ENCODE measurements around the gene CFAP157. TPM values are rescaled to one million over a fixed set of nuclear protein-coding genes. Genes with fewer than 3 reads are reported as not detected.

CFAP157 gene
- total and polyA plus RNA-seq, 8 donors: 0.14 to 7.6 (median 0.19) TPM; not detected in 3

DNA sequence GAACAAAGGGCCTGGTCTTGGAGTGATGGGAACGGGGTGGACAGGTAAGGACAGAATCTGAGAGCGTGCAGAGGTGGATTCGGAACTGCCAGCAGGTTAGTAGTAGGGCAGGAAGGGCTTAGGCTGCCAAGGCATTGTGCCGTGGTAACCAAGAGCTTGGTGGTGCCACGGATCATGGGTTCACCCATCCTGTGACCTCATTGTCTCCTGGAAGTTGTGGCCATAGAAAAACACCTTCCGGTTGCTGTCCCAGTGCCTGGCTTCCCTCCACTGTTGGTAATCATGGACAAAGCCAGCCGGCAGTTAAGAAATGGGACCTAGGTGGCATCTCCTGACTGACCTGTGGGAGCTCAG is 42.5 kb upstream of the CFAP157 start:
- intact Hi-C loops (cut with DNase I; ENCODE audit: low total_unique reads): no loop called here
- DNase-seq: no peak
- Histone ChIP-seq H3K27me3 (no peaks in the 10 kb centered on the region), H3K4me1 (peaks cover 0 to 4% (median 0%) of the 10 kb centered on the region in 4 donors), H3K27ac (no peak overlapping the region), H3K4me3 (no peak overlapping the region), H3K36me3 (peaks cover 6 to 89% (median 75%) of the 10 kb centered on the region in 4 donors), H3K9me3 (no peaks in the 10 kb centered on the region)
- 82 to 94% (median 90%) methylated on average over 7 of the region's 7 CpGs for WGBS, 5 donors
- no peak for TF ChIP-seq POLR2AphosphoS5 (IDR thresholded peaks at IDR 0.05)
- no peak for TF ChIP-seq EP300 (IDR thresholded peaks at IDR 0.05)
- no peak for TF ChIP-seq POLR2A (IDR thresholded peaks at IDR 0.05)
- TF ChIP-seq, protein P1, sequence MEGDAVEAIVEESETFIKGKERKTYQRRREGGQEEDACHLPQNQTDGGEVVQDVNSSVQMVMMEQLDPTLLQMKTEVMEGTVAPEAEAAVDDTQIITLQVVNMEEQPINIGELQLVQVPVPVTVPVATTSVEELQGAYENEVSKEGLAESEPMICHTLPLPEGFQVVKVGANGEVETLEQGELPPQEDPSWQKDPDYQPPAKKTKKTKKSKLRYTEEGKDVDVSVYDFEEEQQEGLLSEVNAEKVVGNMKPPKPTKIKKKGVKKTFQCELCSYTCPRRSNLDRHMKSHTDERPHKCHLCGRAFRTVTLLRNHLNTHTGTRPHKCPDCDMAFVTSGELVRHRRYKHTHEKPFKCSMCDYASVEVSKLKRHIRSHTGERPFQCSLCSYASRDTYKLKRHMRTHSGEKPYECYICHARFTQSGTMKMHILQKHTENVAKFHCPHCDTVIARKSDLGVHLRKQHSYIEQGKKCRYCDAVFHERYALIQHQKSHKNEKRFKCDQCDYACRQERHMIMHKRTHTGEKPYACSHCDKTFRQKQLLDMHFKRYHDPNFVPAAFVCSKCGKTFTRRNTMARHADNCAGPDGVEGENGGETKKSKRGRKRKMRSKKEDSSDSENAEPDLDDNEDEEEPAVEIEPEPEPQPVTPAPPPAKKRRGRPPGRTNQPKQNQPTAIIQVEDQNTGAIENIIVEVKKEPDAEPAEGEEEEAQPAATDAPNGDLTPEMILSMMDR (IDR thresholded peaks at IDR 0.05): no peak

DNA sequence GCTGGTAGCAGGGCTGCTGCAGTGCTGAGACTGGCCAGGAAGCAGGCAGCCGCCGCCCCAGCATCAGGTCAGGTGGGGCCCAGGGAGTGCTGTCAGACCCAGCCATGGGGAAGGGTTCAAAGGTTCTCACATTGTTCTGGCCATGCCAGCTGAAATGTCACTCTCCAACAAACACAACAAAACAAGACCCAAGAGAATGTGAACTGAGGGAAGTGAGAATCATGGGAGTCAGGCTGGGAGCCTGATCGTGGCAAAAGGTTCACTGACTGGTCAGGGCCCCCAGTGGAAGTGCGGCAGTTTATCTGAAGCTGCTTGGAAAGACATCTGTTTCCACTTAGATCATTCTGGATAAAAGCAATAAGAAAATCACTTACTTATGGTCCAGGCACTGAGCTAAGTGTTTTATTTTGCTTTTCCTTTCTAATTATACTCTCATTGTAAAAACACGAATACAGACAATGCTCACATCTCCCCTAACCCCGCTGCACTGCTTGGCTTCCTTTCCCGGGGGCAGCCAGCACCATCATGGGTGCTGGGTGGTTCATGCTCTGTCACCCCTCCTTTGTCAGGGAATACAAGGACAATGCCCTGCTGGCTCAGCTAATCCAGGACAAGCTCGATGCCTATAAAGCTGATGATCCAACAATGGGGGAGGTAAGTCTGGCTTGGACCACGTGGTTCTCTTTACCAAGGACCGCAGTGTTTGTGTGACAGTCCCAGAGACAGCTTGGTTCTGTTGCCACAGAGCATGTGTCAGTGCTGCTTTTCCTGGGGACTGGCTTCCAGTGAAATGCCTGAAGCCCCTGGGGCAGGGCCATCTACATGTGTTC is 41.9 kb upstream of the CFAP157 start:
- peaks cover 6 to 89% (median 77%) of the 10 kb centered on the region in 4 donors for H3K36me3 ChIP-seq
- TF ChIP-seq, protein P1 (IDR thresholded peaks at IDR 0.05): no peak
- TF ChIP-seq EP300 (IDR thresholded peaks at IDR 0.05) (no peak), POLR2AphosphoS5 (IDR thresholded peaks at IDR 0.05) (no peak), POLR2A (IDR thresholded peaks at IDR 0.05) (no peak)
- DNase-seq: peak in 1 of 2 donors; percentile 24
- no peak overlapping the region for H3K27ac ChIP-seq
- WGBS, 5 donors: 75 to 87% (median 81%) methylated on average over 5 to 10 of the region's 10 CpGs
- peaks cover 0 to 4% (median 0%) of the 10 kb centered on the region in 4 donors for H3K4me1 ChIP-seq
- H3K27me3 ChIP-seq: no peaks in the 10 kb centered on the region
- intact Hi-C loops (cut with DNase I; ENCODE audit: low total_unique reads): no loop called here
- no peak overlapping the region for H3K4me3 ChIP-seq
- no peaks in the 10 kb centered on the region for H3K9me3 ChIP-seq

DNA sequence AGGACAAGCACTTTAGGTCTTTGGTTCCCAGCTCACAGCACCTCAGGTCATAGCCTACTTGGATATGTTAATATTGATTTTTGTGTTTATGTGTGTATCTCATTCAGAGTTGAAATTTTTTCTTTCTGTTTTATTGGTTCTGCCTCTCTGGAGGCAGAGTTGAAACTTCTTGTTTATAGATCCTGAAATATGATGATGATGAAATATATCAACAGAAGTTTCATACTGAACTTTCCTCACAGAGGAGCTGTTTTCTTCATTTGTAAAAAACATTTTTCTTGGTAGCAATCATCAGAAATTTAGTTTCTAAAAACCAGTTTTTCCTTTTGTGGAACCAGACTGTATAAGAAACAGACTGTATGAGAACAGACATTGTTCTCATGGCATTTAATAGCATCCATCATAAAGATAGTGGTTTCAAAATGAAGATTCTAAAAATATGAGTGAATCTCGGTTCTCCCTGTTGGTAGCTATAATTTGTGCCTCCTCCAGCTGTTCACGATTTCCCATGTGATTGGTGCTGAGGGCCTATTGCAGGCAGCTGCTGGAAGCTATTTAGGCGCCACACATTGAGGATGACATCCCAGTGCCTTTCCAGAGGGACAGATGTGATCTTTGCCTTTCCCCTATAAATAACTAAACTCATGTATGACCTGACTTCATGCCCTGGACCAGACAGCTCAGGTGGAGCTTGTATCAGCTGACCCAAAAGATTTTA is 39.5 kb upstream of the CFAP157 start:
- H3K36me3 ChIP-seq: peaks cover 15 to 94% (median 79%) of the 10 kb centered on the region in 4 donors
- TF ChIP-seq POLR2A (IDR thresholded peaks at IDR 0.05) (no peak), EP300 (IDR thresholded peaks at IDR 0.05) (no peak), POLR2AphosphoS5 (IDR thresholded peaks at IDR 0.05) (no peak)
- TF ChIP-seq, protein P1 (IDR thresholded peaks at IDR 0.05): no peak
- H3K27me3 ChIP-seq: no peaks in the 10 kb centered on the region
- intact Hi-C loops (cut with DNase I; ENCODE audit: low total_unique reads): no loop called here
- H3K4me1 ChIP-seq: no peaks in the 10 kb centered on the region
- no peak for DNase-seq
- no peaks in the 10 kb centered on the region for H3K9me3 ChIP-seq
- WGBS, 5 donors: 71 to 88% (median 84%) methylated on average over 3 of the region's 3 CpGs
- no peak overlapping the region for H3K27ac ChIP-seq
- H3K4me3 ChIP-seq: no peak overlapping the region

DNA sequence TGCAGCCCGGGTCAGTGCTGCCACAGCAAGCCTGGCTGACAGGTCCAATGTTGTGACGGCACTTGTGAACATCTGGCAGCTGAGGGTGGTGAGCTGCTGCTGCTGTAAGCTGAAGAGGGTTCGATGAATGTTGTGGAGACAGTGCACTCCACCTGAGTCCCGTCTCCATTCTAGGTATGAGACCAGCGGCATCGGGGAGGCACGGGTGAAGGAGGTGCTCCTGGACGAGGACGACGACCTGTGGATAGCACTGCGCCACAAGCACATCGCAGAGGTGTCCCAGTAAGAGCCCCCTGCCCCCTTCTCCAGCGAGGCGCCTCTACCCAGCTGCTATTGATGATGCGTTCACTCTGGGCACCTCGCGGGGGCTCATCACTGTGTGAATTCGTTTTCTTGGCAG is 38.9 kb upstream of the CFAP157 start:
- Histone ChIP-seq H3K27me3 (no peaks in the 10 kb centered on the region), H3K36me3 (peaks cover 19 to 94% (median 81%) of the 10 kb centered on the region in 4 donors), H3K4me3 (no peak overlapping the region), H3K9me3 (no peaks in the 10 kb centered on the region), H3K27ac (no peak overlapping the region), H3K4me1 (no peaks in the 10 kb centered on the region)
- TF ChIP-seq POLR2AphosphoS5 (IDR thresholded peaks at IDR 0.05) (no peak), EP300 (IDR thresholded peaks at IDR 0.05) (no peak), POLR2A (IDR thresholded peaks at IDR 0.05) (no peak)
- TF ChIP-seq, protein P1 (IDR thresholded peaks at IDR 0.05): no peak
- WGBS, 5 donors: 85 to 95% (median 92%) methylated on average over 7 to 18 of the region's 18 CpGs
- intact Hi-C loops (cut with DNase I; ENCODE audit: low total_unique reads): no loop called here
- no peak for DNase-seq

All from stomach (tissue), 9 donors.